Thyroid gland (tissue), 4 donors: ENCODE results near the gene TMEM132D. TPM values are rescaled to one million over a fixed set of nuclear protein-coding genes. Genes with fewer than 3 reads are reported as not detected.

Experiments
- DNase-seq, 2 donors: peaks; one replicate each; pipeline ENCODE4 v3.0.0-alpha.2; 2019
- H3K27ac ChIP-seq, 3 donors: fragments of 200-600 bp; sonication (generic); 1 replicate in 2 of 3; 2 replicates in 1 of 3; pipeline ENCODE4 v1.5.1; 2016 to 2019; ENCODE audit warnings: mild to moderate bottlenecking in 1 of 3, moderate library complexity in 1 of 3
- H3K27me3 ChIP-seq: fragments of 200-600 bp; sonication (generic); one replicate; pipeline ENCODE4 v1.5.1; 2019
- H3K36me3 ChIP-seq, 2 donors: fragments of 200-600 bp; sonication (generic); one replicate each; pipeline ENCODE4 v1.5.1; 2016 to 2019
- H3K4me1 ChIP-seq, 2 donors: fragments of 200-600 bp; sonication (generic); one replicate each; pipeline ENCODE4 v1.5.1; 2017 to 2019
- H3K4me3 ChIP-seq, 3 donors: fragments of 200-600 bp; sonication (generic); replicated peaks in 1 of 3; 1 replicate in 2 of 3; 2 replicates in 1 of 3; pipeline ENCODE4 v1.5.1; 2016; ENCODE audit warnings: mild to moderate bottlenecking in 1 of 3
- H3K9me3 ChIP-seq: fragments of 200-600 bp; sonication (generic); one replicate; pipeline ENCODE4 v1.5.1; 2017
- POLR2A ChIP-seq, 2 donors: fragments of 450-650 bp; IDR thresholded peaks; one replicate each; pipeline ENCODE4 v1.6.1; 2017; ENCODE audit warnings: antibody characterized with exemption in 2 of 2, mild to moderate bottlenecking in 2 of 2, moderate library complexity in 1 of 2
- WGBS, 2 donors: methylation state at CpG; one replicate each; pipeline ENCODE4 v1.1.5; 2017; 5-methylcytosine and 5-hydroxymethylcytosine counted together
- intact Hi-C: fragments of 100-400 bp; cut with DNase I; formaldehyde crosslinking; loops from one replicate; pipeline ENCODE4 v1.15.1; 2023
- total RNA-seq, 4 donors: library from RNA; depleted of rRNA; stranded (reverse); fragments of >200 nt; gene quantifications; one replicate each; pipeline ENCODE4 v1.2.3, GENCODE V29; 2016
- TF ChIP-seq, protein P1 (sequence below), 6 experiments: fragments of 200-600 bp in 3 of 6; fragments of 450-650 bp in 3 of 6; sonication (generic) in 3 of 6; IDR thresholded peaks; one replicate each; pipeline ENCODE4 v1.5.1; 2016 to 2019; ENCODE audit warnings: antibody characterized with exemption in 6 of 6, mild to moderate bottlenecking in 2 of 6, inconsistent platforms in 1 of 6, moderate library complexity in 1 of 6

The TMEM132D gene
- total RNA-seq, 4 donors from 2014 or later: not detected

DNA sequence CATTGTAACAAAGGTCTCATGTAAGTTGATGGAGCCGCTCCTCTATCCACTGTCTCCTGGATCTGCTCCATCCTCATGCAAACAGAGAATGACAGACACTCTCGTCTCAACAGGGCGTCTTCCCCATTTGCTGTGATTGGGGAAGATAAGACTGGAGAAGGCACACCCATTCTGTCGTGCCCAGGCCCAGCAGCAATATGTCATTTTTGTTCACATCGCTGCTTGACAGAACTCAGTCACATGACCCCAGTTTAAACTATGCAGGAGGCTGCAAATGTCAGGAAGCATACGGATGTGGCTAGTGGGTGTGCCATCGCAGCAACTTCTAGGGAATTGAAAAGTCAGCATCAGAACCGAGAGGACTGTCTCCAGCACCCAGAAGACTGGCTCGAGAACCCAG lies 290.5 kb downstream of the TMEM132D start:
- Histone ChIP-seq H3K4me1 (no peaks in the 10 kb centered on the region), H3K36me3 (no peaks in the 10 kb centered on the region), H3K4me3 (no peak overlapping the region), H3K27me3 (no peaks in the 10 kb centered on the region), H3K27ac (no peak overlapping the region), H3K9me3 (no peaks in the 10 kb centered on the region)
- WGBS, 2 donors: 57 to 74% methylated on average over 8 to 9 of the region's 9 CpGs
- intact Hi-C loops: no loop called here
- no peak for TF ChIP-seq POLR2A (IDR thresholded peaks at IDR 0.05)
- TF ChIP-seq, protein P1, sequence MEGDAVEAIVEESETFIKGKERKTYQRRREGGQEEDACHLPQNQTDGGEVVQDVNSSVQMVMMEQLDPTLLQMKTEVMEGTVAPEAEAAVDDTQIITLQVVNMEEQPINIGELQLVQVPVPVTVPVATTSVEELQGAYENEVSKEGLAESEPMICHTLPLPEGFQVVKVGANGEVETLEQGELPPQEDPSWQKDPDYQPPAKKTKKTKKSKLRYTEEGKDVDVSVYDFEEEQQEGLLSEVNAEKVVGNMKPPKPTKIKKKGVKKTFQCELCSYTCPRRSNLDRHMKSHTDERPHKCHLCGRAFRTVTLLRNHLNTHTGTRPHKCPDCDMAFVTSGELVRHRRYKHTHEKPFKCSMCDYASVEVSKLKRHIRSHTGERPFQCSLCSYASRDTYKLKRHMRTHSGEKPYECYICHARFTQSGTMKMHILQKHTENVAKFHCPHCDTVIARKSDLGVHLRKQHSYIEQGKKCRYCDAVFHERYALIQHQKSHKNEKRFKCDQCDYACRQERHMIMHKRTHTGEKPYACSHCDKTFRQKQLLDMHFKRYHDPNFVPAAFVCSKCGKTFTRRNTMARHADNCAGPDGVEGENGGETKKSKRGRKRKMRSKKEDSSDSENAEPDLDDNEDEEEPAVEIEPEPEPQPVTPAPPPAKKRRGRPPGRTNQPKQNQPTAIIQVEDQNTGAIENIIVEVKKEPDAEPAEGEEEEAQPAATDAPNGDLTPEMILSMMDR (IDR thresholded peaks at IDR 0.05): no peak
- DNase-seq: no peak

DNA sequence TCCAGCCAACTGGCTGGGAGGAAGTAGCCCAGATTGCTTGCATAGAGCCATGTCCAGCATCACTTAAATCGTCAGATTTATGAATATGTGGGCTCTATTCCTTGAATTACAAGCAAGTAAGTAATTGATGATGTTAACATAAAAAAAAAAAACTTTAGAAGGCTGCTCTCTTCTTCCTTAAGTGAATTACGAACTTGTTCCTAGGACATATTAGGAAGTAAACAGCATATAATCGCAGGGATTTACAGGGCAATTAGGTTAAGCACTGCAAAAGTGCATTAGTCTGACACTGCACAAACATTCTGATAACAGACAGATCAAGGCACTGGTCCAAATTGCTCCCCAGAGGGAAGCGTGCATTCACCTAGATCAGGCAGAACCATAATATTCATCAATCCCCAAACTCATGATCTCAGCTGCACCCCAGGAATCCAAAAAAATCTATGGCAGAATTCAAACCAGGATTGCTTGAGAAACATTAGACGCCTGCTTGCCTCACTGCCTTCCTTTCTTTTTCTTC lies 293.2 kb downstream of the TMEM132D start:
- no peaks in the 10 kb centered on the region for H3K4me1 ChIP-seq

DNA sequence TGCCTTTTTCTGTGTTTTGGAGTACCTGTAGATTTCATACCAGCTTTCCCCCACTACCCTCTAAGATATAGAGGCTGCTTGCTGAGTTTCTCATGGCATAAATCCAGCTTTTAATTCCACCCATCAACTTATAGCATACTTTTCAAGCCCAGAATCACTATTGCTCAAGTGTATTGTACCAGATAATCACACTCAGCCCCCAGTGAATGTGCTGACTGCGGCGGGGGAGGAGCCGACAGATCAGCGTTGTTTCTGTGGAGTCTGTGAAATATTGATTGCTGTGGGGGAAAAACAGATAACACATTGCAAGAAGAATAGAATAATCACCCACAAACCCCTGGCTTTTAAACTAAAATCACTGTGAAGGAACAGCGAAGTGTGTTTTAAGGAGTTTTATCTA lies 296.1 kb downstream of the TMEM132D start:
- Histone ChIP-seq H3K27ac (no peak overlapping the region), H3K4me3 (no peak overlapping the region), H3K36me3 (no peaks in the 10 kb centered on the region), H3K27me3 (no peaks in the 10 kb centered on the region), H3K4me1 (no peaks in the 10 kb centered on the region), H3K9me3 (no peaks in the 10 kb centered on the region)
- 12 to 33% methylated on average over 5 of the region's 5 CpGs for WGBS, 2 donors
- intact Hi-C loops: no loop called here
- TF ChIP-seq, protein P1 (IDR thresholded peaks at IDR 0.05): no peak
- no peak for TF ChIP-seq POLR2A (IDR thresholded peaks at IDR 0.05)
- no peak for DNase-seq

More for the DNA sequence above, 293.2 kb downstream of the TMEM132D start:
- Histone ChIP-seq H3K9me3 (no peaks in the 10 kb centered on the region), H3K36me3 (no peaks in the 10 kb centered on the region), H3K4me3 (no peak overlapping the region), H3K27me3 (no peaks in the 10 kb centered on the region), H3K27ac (no peak overlapping the region)
- intact Hi-C loops: no loop called here
- TF ChIP-seq POLR2A (IDR thresholded peaks at IDR 0.05): no peak
- TF ChIP-seq, protein P1 (IDR thresholded peaks at IDR 0.05): no peak
- DNase-seq: no peak
- WGBS, 2 donors: 62 to 64% methylated on average over 5 of the region's 5 CpGs

DNA sequence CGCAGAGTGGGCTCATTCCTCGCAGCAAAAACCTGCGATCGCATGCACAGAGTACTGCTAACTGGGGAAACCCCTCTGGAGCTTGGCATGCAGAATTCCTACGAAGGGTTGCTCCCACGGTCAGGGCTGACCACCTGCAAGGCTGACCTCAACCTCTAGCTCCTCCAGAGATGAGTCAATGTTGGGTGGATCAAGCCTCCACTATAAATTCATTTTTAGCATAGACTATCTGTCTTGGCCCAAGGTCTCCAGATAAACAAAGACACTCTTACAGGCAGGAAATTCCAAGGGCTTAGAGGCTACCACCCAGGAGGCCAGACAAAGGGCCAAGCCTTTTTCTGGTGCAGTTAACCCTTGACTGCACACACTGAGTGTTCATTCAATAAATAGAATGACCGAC lies 296.5 kb downstream of the TMEM132D start:
- H3K27me3 ChIP-seq: no peaks in the 10 kb centered on the region
- intact Hi-C loops: no loop called here
- WGBS, 2 donors: 28 to 29% methylated on average over 7 of the region's 7 CpGs
- H3K27ac ChIP-seq: no peak overlapping the region
- TF ChIP-seq, protein P1 (IDR thresholded peaks at IDR 0.05): no peak
- TF ChIP-seq POLR2A (IDR thresholded peaks at IDR 0.05): no peak
- H3K36me3 ChIP-seq: no peaks in the 10 kb centered on the region
- H3K4me3 ChIP-seq: no peak overlapping the region
- H3K9me3 ChIP-seq: no peaks in the 10 kb centered on the region
- no peaks in the 10 kb centered on the region for H3K4me1 ChIP-seq
- DNase-seq: no peak

DNA sequence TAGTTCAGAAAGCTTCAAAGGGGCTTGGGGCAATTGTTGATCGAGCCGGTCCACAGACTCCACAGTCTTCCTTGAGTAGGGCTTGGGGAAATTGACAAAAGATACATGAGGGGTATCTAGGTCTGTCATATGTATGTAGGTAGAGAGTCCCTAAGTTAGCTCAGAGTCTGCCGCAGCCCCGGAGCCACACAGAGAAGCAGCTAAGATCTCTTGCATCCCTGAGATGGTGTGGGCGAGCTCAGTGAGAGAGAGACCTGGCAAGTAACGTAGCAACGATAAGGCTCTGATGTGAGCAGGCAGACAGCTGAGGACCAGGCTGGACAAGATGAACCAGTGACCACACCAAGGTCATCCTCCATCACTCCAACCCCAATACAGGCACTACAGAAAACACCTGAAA lies 297.6 kb downstream of the TMEM132D start:
- Histone ChIP-seq H3K9me3 (no peaks in the 10 kb centered on the region), H3K4me3 (no peak overlapping the region), H3K36me3 (no peaks in the 10 kb centered on the region), H3K4me1 (no peaks in the 10 kb centered on the region), H3K27me3 (no peaks in the 10 kb centered on the region), H3K27ac (no peak overlapping the region)
- DNase-seq: no peak
- 90 to 91% methylated on average over 7 of the region's 7 CpGs for WGBS, 2 donors
- intact Hi-C loops: no loop called here
- TF ChIP-seq, protein P1 (IDR thresholded peaks at IDR 0.05): no peak
- no peak for TF ChIP-seq POLR2A (IDR thresholded peaks at IDR 0.05)
